ENCODE results near the gene STUB1.

Gene STUB1

DNA sequence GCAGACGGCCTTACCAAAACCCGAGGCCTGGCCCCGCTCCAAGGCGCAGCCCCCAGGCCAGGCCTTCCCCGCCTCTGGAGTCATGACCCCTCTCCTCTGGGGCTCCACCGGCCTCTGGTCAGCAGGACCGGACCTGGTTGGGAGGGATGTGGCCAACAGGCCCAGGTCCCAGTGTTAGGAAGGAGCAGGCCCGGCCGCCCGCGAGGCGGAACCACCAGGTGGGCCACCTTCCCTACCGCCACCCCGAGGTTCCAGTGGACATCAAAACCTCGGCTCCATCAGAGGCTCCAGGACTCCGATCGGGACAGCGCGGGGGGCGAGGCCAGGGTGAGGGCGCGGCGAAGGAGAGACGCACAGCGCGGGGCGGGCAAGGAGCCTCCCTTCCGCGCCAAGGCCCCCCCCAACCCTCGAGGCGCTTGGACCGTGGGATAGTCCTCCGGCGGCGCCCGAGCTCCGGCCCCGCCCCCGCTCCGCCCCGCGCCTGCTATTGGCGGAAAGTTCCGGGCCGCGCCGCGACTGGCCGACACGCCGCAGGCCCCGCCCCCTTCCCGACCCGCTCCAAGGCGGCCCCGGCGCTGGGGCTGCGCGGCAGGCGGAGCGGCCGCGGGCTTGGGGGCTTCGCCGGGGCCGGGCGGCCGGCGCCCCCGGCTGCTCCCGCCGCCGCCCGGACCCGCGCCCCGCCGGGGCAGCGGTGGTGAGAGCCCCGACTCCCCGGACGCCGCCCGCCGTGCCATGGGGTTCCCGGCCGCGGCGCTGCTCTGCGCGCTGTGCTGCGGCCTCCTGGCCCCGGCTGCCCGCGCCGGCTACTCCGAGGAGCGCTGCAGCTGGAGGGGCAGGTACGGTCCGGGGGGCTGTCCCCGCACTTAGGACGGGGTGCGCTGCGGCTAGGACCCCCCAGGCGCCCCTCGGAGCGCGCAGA is 34.6 kb downstream of the STUB1 start, which contains the start of gene METRN:
METRN (plus strand) TSS at position 561 of the 919 bp plus-strand sequence; CDS start at position 733, 172 bp downstream.
- no peak for DNase-seq

GRCh38 chr16:715477-716199 is 35.4 kb downstream of the STUB1 start:
- DNase-seq, result no peak

GRCh38 chr16:716200-716568 is 36.0 kb downstream of the STUB1 start:
- no peak for DNase-seq

- no peak for DNase-seq
These were observed 36.6 kb downstream of the STUB1 start for GRCh38 chr16:716768-717325.

DNA sequence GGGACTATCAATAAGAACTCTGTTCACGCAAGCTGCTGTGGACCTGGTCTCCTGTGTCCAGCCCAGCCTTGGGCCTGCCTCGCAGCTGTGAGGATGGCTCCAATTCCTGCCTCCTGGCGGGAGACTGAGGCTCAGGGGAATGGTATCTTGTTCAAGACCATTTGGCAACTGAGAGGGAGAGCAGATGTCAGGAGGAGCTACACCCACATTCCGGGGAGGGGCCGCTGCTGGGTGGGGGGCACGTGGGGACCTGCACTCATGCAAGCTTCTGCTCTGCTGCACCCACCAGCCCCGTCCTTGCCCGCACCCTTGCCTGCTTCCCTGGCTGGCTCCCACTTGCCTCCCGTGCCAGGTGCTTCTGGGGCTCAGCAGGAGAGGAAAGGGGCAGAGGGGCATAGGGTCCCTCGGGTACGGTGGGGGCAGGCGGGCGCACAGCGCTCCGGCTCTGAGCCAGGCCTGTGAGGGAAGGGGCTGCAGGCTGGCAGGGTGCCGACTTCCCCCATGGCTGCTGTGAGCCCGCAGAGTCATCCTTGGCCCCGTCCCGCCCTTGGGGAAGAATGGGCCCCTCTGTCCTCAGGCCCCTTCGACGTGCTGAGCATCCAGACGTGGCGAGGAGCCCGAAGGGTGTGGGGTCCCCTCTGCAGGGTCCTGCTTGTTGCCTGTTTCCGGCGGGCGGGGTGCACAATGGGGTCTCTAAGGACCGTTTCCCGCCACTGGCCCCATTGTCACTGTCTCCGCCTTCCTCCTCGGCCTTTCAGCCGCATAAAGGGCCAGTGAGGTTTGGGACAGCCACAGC is 37.4 kb downstream of the STUB1 start:
- no peak for DNase-seq

GRCh38 chr16:718389-718788 is 38.2 kb downstream of the STUB1 start:
- no peak for DNase-seq

GRCh38 chr16:718922-719321 is 38.7 kb downstream of the STUB1 start:
- DNase-seq, result no peak

GRCh38 chr16:719815-720446 is 39.7 kb downstream of the STUB1 start:
- no peak for DNase-seq

DNA sequence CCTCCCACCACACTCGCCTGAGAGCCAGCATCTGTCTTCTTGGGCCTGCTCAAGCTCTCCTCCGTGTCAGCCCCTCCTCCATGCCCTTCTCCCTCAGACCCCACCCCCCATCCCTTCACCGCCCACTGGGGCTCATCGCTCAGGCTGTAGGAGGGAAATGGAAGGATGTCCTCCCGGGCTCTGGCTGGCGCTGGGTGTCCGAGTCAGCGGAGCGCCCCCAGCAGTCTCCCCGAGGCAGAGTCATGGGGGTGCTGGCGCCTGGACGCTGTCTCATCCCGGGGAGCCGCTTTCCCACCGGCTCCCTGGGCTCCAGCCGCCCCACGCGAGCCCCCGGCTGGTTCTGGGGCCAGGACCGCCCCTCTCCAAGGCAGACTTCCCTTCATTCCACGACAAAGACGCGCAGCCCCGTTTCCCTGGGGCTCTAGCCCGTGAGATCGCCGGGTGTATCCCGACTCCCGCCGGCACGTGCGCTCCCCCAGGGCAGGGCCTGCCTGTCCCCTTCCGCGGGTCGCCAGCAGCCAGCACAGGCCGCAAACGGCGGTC is 40.3 kb downstream of the STUB1 start:
- DNase-seq, result no peak

GRCh38 chr16:720990-721764 is 41.0 kb downstream of the STUB1 start, which contains the start of gene ANTKMT:
ANTKMT (plus strand) TSS chr16:721146; CDS start chr16:721275, 129 bp downstream.
- DNase-seq, result peak; percentile 52

DNA sequence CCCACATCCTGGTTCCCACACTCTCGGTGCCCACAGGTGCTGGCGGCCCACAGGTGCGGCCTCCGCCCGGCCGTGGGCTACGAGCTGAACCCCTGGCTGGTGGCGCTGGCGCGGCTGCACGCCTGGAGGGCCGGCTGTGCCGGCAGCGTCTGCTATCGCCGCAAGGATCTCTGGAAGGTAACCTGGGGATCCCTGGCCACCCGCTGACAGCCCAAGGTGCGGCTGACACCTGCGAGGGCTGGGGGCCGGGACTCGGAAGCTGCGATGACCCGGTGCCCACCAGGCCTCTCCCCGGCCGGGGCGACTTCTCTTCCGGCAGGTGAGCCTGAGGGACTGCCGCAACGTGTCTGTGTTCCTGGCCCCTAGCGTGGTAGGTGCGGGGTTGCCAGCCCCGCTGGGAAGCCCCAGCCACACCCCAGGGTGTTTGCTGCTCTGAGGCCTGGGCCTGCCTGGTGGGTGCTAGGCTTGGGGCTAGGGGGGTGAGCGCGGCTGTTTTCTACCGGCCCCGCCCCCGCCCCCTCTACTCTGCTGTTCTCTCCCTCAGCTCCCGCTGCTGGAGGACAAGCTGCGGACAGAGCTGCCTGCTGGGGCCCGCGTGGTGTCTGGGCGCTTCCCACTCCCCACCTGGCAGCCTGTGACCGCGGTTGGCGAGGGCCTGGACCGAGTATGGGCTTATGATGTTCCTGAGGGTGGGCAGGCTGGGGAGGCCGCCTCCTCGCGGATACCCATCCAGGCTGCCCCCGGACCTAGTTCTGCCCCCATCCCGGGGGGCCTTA is 41.7 kb downstream of the STUB1 start:
- DNase-seq, result no peak

DNA sequence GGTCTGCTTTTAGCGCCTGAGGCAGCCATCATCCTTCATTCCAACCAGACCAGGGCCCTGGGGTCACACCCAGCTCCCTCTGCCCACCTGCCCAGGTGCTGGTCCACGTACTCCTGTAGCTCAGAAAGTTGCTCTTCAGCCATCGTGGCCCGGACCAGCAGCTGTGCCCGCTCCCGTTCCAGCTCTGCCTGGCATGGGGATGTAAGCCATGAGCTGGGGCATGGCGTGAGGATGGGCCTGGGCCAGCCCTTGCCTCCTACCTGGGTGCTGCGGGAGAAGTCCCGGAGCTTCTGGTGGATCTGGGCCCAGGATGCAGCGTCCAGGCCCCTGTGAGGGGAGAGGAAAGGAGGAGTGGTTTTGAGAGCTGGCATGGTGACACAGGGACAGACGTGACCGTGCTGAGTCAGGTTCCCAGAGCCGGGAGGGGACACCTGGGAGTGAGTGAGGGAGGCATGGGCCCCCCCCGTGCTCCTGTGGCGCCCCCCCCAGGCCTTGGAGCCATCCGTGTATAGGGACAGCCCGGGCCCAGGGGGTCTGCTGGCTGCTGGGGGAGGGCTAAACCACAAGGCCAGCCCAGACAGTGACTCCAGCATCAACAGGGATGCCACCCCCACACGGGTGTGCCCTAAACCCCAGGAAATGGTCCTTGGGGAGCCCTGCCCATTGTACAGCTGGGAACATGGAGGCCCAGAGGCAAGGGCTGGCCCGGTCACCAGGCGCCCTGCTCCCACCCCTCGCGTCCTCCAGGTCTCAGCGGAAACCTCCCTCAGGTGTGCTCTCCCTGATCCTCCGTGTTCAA is 42.8 kb downstream of the STUB1 start:
- no peak for DNase-seq

GRCh38 chr16:723695-724094 is 43.5 kb downstream of the STUB1 start:
- DNase-seq, result no peak

- DNase-seq, result no peak
These were observed 44.2 kb downstream of the STUB1 start for GRCh38 chr16:724188-725040.

DNA sequence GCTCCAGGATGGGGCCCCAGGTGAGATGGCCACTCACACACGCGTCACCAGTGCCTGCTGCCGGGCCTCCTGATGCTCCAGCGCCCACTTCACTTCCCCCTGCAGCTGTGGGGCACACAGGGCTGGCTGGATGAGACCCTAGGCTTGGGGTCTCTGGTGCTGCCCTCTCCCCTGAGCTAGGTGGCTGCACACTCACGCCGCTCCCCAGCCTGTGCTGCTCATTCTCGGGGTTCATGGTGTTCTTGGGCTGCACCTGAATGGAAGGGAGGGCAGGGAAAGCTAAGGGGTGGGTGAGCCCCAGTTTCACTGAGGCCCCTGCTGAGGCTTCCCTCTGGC is 44.8 kb downstream of the STUB1 start:
- no peak for DNase-seq

GRCh38 chr16:725463-726187 is 45.4 kb downstream of the STUB1 start:
- no peak for DNase-seq

DNA sequence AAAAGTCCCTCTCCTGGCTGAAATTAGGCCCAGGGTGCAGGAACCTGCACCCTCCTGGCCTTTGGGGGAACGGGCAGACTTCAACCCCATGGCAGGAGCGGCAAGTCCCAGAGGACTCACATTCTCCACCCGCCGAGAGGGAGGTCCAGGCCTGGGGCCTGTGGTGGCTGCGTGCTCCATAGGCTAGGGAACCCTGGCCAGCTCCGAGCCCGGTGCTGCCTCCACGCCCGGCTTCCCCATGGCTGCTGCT is 45.9 kb downstream of the STUB1 start:
- DNase-seq, result no peak
